ENCODE measurements around the gene FALEC.
"Not testable (repeated sequence)": the region's sequence is repeated elsewhere in the genome, so short reads cannot be mapped to it uniquely, and the experiment has no call there.

The FALEC gene

GRCh38 chr1:150560576-150561253 is 45.2 kb downstream of the FALEC start:
- FAIRE-seq = no peak

- no peak for FAIRE-seq
Measured at GRCh38 chr1:150561254-150561973, 45.9 kb downstream of the FALEC start.

GRCh38 chr1:150561974-150562445 is 46.5 kb downstream of the FALEC start:
- FAIRE-seq = no peak

- FAIRE-seq = no peak
Measured at GRCh38 chr1:150562446-150563339, 47.1 kb downstream of the FALEC start.

GRCh38 chr1:150563340-150564038 is 47.9 kb downstream of the FALEC start:
- no peak for FAIRE-seq

GRCh38 chr1:150564051-150564991 is 48.8 kb downstream of the FALEC start:
- no peak for FAIRE-seq

- FAIRE-seq = not testable (repeated sequence)
Measured at GRCh38 chr1:150565240-150565991, 49.9 kb downstream of the FALEC start.

GRCh38 chr1:150566589-150567340 is 51.2 kb downstream of the FALEC start:
- FAIRE-seq = no peak

GRCh38 chr1:150567341-150567716 is 51.8 kb downstream of the FALEC start:
- no peak for FAIRE-seq

- FAIRE-seq = no peak
Measured at GRCh38 chr1:150567717-150568593, 52.4 kb downstream of the FALEC start.

- FAIRE-seq = no peak
Measured at GRCh38 chr1:150568594-150568966, 53.0 kb downstream of the FALEC start.

GRCh38 chr1:150572918-150573647 is 57.5 kb downstream of the FALEC start:
- no peak for FAIRE-seq

GRCh38 chr1:150573648-150574071 is 58.1 kb downstream of the FALEC start:
- not testable (repeated sequence) for FAIRE-seq

- no peak for FAIRE-seq
Measured at GRCh38 chr1:150574260-150575071, 58.9 kb downstream of the FALEC start.

- FAIRE-seq = no peak
Measured at GRCh38 chr1:150575072-150575489, 59.5 kb downstream of the FALEC start.

- FAIRE-seq = no peak
Measured at GRCh38 chr1:150575518-150576366, 60.2 kb downstream of the FALEC start.
